DOHH2 (cell line): ENCODE measurements around the gene DNAAF5.
"Not testable (repeated sequence)": the region's sequence is repeated elsewhere in the genome, so short reads cannot be mapped to it uniquely, and the experiment has no call there.

Source experiments
- H3F3A ChIP-seq: fragments of 200-600 bp; sonication (generic), shearing (Covaris generic); 2 replicates; pipeline ENCODE4 v1.6.0; 2016; ENCODE audit warnings: antibody characterized with exemption, mild to moderate bottlenecking; ENCODE audit not compliant: control insufficient read depth, insufficient read depth
- H3K27ac ChIP-seq: fragments of 200-600 bp; sonication (generic); 2 replicates; pipeline ENCODE4 v1.5.1; 2014; ENCODE audit warnings: low read depth, mild to moderate bottlenecking, low read length, moderate library complexity
- H3K27me3 ChIP-seq: fragments of 200-600 bp; sonication (generic); 2 replicates; pipeline ENCODE4 v1.6.1; 2014; ENCODE audit warnings: mild to moderate bottlenecking, low read length, mixed read lengths; ENCODE audit not compliant: control insufficient read depth
- H3K36me3 ChIP-seq: fragments of 200-600 bp; sonication (generic); 2 replicates; pipeline ENCODE4 v1.6.1; 2014; ENCODE audit warnings: mild to moderate bottlenecking, low read length, moderate library complexity, mixed read lengths; ENCODE audit not compliant: control insufficient read depth
- H3K4me1 ChIP-seq: fragments of 200-600 bp; sonication (generic); 2 replicates; pipeline ENCODE4 v1.6.1; 2014; ENCODE audit warnings: mild to moderate bottlenecking, low read length, mixed read lengths; ENCODE audit not compliant: control insufficient read depth
- H3K4me2 ChIP-seq: fragments of 200-600 bp; sonication (generic); 2 replicates; pipeline ENCODE4 v1.6.0; 2014; ENCODE audit warnings: mild to moderate bottlenecking, low read length, moderate library complexity
- H3K4me3 ChIP-seq: fragments of 200-600 bp; sonication (generic); 2 replicates; pipeline ENCODE4 v1.5.1; 2014; ENCODE audit warnings: mild to moderate bottlenecking, low read length, mixed read lengths
- H3K79me2 ChIP-seq: fragments of 200-600 bp; sonication (generic); 2 replicates; pipeline ENCODE4 v1.6.1; 2014; ENCODE audit warnings: mild to moderate bottlenecking, low read length, mixed read lengths; ENCODE audit not compliant: control insufficient read depth
- H3K9me2 ChIP-seq: fragments of 200-600 bp; sonication (generic); replicated peaks from 2 replicates; pipeline ENCODE4 v1.6.1; 2014; ENCODE audit warnings: mild to moderate bottlenecking, low read length, mixed read lengths; ENCODE audit not compliant: control insufficient read depth
- H3K9me3 ChIP-seq: fragments of 200-600 bp; sonication (generic); 2 replicates; pipeline ENCODE4 v1.6.1; 2014; ENCODE audit warnings: antibody characterized with exemption, low read length, mixed read lengths; ENCODE audit not compliant: control insufficient read depth, insufficient read depth
- H4K20me1 ChIP-seq: fragments of 200-600 bp; sonication (generic); 2 replicates; pipeline ENCODE4 v1.6.0; 2014; ENCODE audit warnings: low read depth, mild to moderate bottlenecking, antibody characterized with exemption, low read length, moderate library complexity; ENCODE audit not compliant: control insufficient read depth, insufficient read depth
- CTCF ChIP-seq: fragments of 200-600 bp; sonication (generic); IDR thresholded peaks from one replicate; pipeline ENCODE4 v1.5.1; 2014; ENCODE audit warnings: antibody characterized with exemption, mild to moderate bottlenecking, low read depth, low read length; ENCODE audit not compliant: poor library complexity, severe bottlenecking
- EZH2phosphoT487 ChIP-seq: fragments of 200-600 bp; sonication (generic); IDR thresholded peaks from 2 replicates; pipeline ENCODE4 v1.6.1; 2017; ENCODE audit warnings: borderline replicate concordance, mild to moderate bottlenecking, antibody characterized with exemption, low read length, moderate library complexity, mixed read lengths

Gene DNAAF5

GRCh38 chr7:801940-802381 is 75.5 kb downstream of the DNAAF5 start:
- TF ChIP-seq EZH2phosphoT487 (no peak), CTCF (no peak)
- H4K20me1 ChIP-seq = no peaks in the 10 kb centered on the region; the same call in 1 of the 2 replicates
- H3K4me2 ChIP-seq = no peak overlapping the region
- H3K4me3 ChIP-seq = no peak overlapping the region
- H3K9me3 ChIP-seq = no peaks in the 10 kb centered on the region
- H3K9me2 ChIP-seq = no peaks in the 10 kb centered on the region
- H3K27ac ChIP-seq = no peak overlapping the region
- no peaks in the 10 kb centered on the region for H3K4me1 ChIP-seq
- no peaks in the 10 kb centered on the region for H3K36me3 ChIP-seq
- no peaks in the 10 kb centered on the region for H3K79me2 ChIP-seq
- no peaks in the 10 kb centered on the region for H3F3A ChIP-seq
- no peaks in the 10 kb centered on the region for H3K27me3 ChIP-seq

GRCh38 chr7:802500-803242 is 76.2 kb downstream of the DNAAF5 start:
- Histone ChIP-seq H3K27me3 (no peaks in the 10 kb centered on the region), H3K9me2 (no peaks in the 10 kb centered on the region), H3K27ac (no peak overlapping the region), H3F3A (no peaks in the 10 kb centered on the region), H3K36me3 (no peaks in the 10 kb centered on the region), H4K20me1 (no peaks in the 10 kb centered on the region; the same call in 1 of the 2 replicates), H3K79me2 (no peaks in the 10 kb centered on the region), H3K9me3 (no peaks in the 10 kb centered on the region), H3K4me1 (no peaks in the 10 kb centered on the region), H3K4me3 (no peak overlapping the region), H3K4me2 (no peak overlapping the region)
- TF ChIP-seq EZH2phosphoT487 (no peak), CTCF (no peak)

GRCh38 chr7:803243-803635 is 76.7 kb downstream of the DNAAF5 start:
- H3K4me2 ChIP-seq = no peak overlapping the region

GRCh38 chr7:803796-804195 is 77.3 kb downstream of the DNAAF5 start:
- not testable (repeated sequence) for H3K4me1 ChIP-seq, H3K27ac ChIP-seq, H3K4me3 ChIP-seq, H4K20me1 ChIP-seq, H3K79me2 ChIP-seq, H3F3A ChIP-seq, H3K27me3 ChIP-seq, H3K4me2 ChIP-seq, H3K9me2 ChIP-seq, H3K36me3 ChIP-seq, H3K9me3 ChIP-seq

More at GRCh38 chr7:803243-803635, 76.7 kb downstream of the DNAAF5 start:
- Histone ChIP-seq H3K36me3 (no peaks in the 10 kb centered on the region), H3K27ac (no peak overlapping the region), H3K4me1 (no peaks in the 10 kb centered on the region), H3K79me2 (no peaks in the 10 kb centered on the region), H3K27me3 (no peaks in the 10 kb centered on the region), H3K4me3 (no peak overlapping the region), H3K9me3 (no peaks in the 10 kb centered on the region), H4K20me1 (no peaks in the 10 kb centered on the region; the same call in 1 of the 2 replicates), H3F3A (no peaks in the 10 kb centered on the region), H3K9me2 (no peaks in the 10 kb centered on the region)
- TF ChIP-seq CTCF (no peak), EZH2phosphoT487 (no peak)
